SK-N-SH (cell line): Measurements from ENCODE around the gene GPX2. TPM values are rescaled to one million over a fixed set of nuclear protein-coding genes. Genes with fewer than 3 reads are reported as not detected.

Experiments
- CTCF ChIA-PET: fragments of 300-600, 350-600 bp; formaldehyde crosslinking; extraction: SDS; loops from one replicate; lab custom pipeline; 2021; lab: Yijun Ruan, JAX
- POLR2A ChIA-PET: fragments of 350-600 bp; sonication (Branson Sonifier 250); formaldehyde crosslinking; extraction: SDS; loops from one replicate; lab custom pipeline; 2020; ENCODE audit warnings: antibody characterized with exemption, inconsistent platforms; lab: Yijun Ruan, JAX
- DNase-seq: peaks from one replicate; pipeline ENCODE4 v3.0.0; 2012
- H2AFZ ChIP-seq: fragments of 200-600 bp; sonication (generic); 2 replicates; pipeline ENCODE4 v1.8.1; 2016; ENCODE audit warnings: antibody characterized with exemption, mild to moderate bottlenecking, low read depth
- H3F3A ChIP-seq: fragments of 200-600 bp; sonication (generic); replicated peaks from 2 replicates; pipeline ENCODE3; 2016; ENCODE audit warnings: antibody characterized with exemption, mild to moderate bottlenecking; ENCODE audit not compliant: insufficient read depth
- H3K27ac ChIP-seq, 2 experiments: fragments of 200-500 bp in 1 of 2; fragments of 200-600 bp in 1 of 2; sonication (Bioruptor generic) in 1 of 2; sonication (generic), shearing (Covaris generic) in 1 of 2; 2 replicates each; pipeline versions ENCODE4 v1.5.1 to v1.6.1; 2014 to 2016; ENCODE audit warnings: low read depth in 2 of 2, inconsistent platforms in 1 of 2, low read length in 1 of 2, mild to moderate bottlenecking in 1 of 2, mixed read lengths in 1 of 2
- H3K27me3 ChIP-seq: fragments of 200-600 bp; sonication (generic), shearing (Covaris generic); 2 replicates; pipeline ENCODE4 v1.6.1; 2016; ENCODE audit warnings: mixed run types; ENCODE audit not compliant: insufficient read depth
- H3K36me3 ChIP-seq, 2 experiments: fragments of 200-500 bp in 1 of 2; fragments of 200-600 bp in 1 of 2; sonication (Bioruptor generic) in 1 of 2; sonication (generic) in 1 of 2; replicated peaks in 1 of 2; 2 replicates each; pipeline versions ENCODE3 to v1.5.1; 2014 to 2016; ENCODE audit warnings: low read length in 1 of 2, mild to moderate bottlenecking in 1 of 2; ENCODE audit not compliant: insufficient read depth in 2 of 2, control insufficient read depth in 1 of 2
- H3K4me1 ChIP-seq, 2 experiments: fragments of 200-500 bp in 1 of 2; fragments of 200-600 bp in 1 of 2; sonication (Bioruptor generic) in 1 of 2; sonication (generic), shearing (Covaris generic) in 1 of 2; 2 replicates each; pipeline versions ENCODE4 v1.5.1 to v1.6.1; 2014 to 2016; ENCODE audit warnings: low read depth in 1 of 2, low read length in 1 of 2, mixed run types in 1 of 2; ENCODE audit not compliant: insufficient read depth in 2 of 2, control insufficient read depth in 1 of 2
- H3K4me2 ChIP-seq: fragments of 200-600 bp; sonication (generic), shearing (Covaris generic); 2 replicates; pipeline ENCODE4 v1.6.1; 2017; ENCODE audit warnings: mixed run types
- H3K4me3 ChIP-seq, 2 experiments: fragments of 200-500 bp in 1 of 2; fragments of 200-600 bp in 1 of 2; sonication (Bioruptor generic) in 1 of 2; sonication (generic), shearing (Covaris generic) in 1 of 2; 2 replicates each; pipeline versions ENCODE4 v1.5.1 to v1.8.1; 2014 to 2016; ENCODE audit warnings: low read depth in 2 of 2, inconsistent platforms in 1 of 2, low read length in 1 of 2, mild to moderate bottlenecking in 1 of 2, mixed read lengths in 1 of 2, moderate library complexity in 1 of 2
- H3K79me2 ChIP-seq: fragments of 200-600 bp; sonication (generic); 2 replicates; pipeline ENCODE4 v1.8.1; 2017; ENCODE audit warnings: mild to moderate bottlenecking; ENCODE audit not compliant: insufficient read depth
- H3K9ac ChIP-seq: fragments of 200-600 bp; sonication (generic); 2 replicates; pipeline ENCODE4 v1.6.1; 2017; ENCODE audit warnings: mixed run types
- H3K9me2 ChIP-seq: fragments of 200-600 bp; sonication (generic); 2 replicates; pipeline ENCODE4 v1.6.1; 2017; ENCODE audit warnings: mixed run types
- H3K9me3 ChIP-seq: fragments of 200-600 bp; sonication (generic); 2 replicates; pipeline ENCODE4 v1.6.1; 2017; ENCODE audit warnings: mixed run types, mild to moderate bottlenecking, moderate library complexity
- H4K20me1 ChIP-seq: fragments of 200-600 bp; sonication (generic); 2 replicates; pipeline ENCODE4 v1.6.1; 2017; ENCODE audit warnings: mild to moderate bottlenecking, mixed run types; ENCODE audit not compliant: insufficient read depth
- EP300 ChIP-seq, 2 experiments: IDR thresholded peaks; 2 replicates each; pipeline versions ENCODE4 v1.4.0 to v1.6.1; 2012; ENCODE audit warnings: borderline replicate concordance in 1 of 2, low read depth in 1 of 2, low read length in 1 of 2
- FOXM1 ChIP-seq: IDR thresholded peaks from 2 replicates; pipeline ENCODE4 v1.4.0; 2012; ENCODE audit warnings: low read depth, mild to moderate bottlenecking
- GABPA ChIP-seq: IDR thresholded peaks from 2 replicates; pipeline ENCODE4 v1.4.0; 2012; ENCODE audit warnings: low read depth, mild to moderate bottlenecking
- PBX3 ChIP-seq: IDR thresholded peaks from 2 replicates; pipeline ENCODE4; 2012
- RAD21 ChIP-seq: IDR thresholded peaks from 2 replicates; pipeline ENCODE4 v1.6.1; 2012; ENCODE audit warnings: mild to moderate bottlenecking, low read length
- RCOR1 ChIP-seq: fragments of 150-350 bp; IDR thresholded peaks from 2 replicates; pipeline ENCODE4 v1.6.1; 2017; ENCODE audit warnings: antibody characterized with exemption, low read length
- REST ChIP-seq: IDR thresholded peaks from 2 replicates; pipeline ENCODE4 v1.6.1; 2012; ENCODE audit warnings: mild to moderate bottlenecking, low read depth, low read length, moderate library complexity
- RXRA ChIP-seq: IDR thresholded peaks from 2 replicates; pipeline ENCODE4 v1.4.0; 2012; ENCODE audit warnings: low read depth, mild to moderate bottlenecking, borderline replicate concordance
- TCF12 ChIP-seq: IDR thresholded peaks from 2 replicates; pipeline ENCODE4 v1.4.0; 2012
- TEAD4 ChIP-seq: IDR thresholded peaks from 2 replicates; pipeline ENCODE4 v1.4.0; 2012; ENCODE audit warnings: mild to moderate bottlenecking, borderline replicate concordance; ENCODE audit not compliant: insufficient read depth
- USF1 ChIP-seq: IDR thresholded peaks from 2 replicates; pipeline ENCODE4 v1.4.0; 2012; ENCODE audit warnings: low read depth, borderline replicate concordance
- ZBTB33 ChIP-seq: IDR thresholded peaks from 2 replicates; pipeline ENCODE4 v1.4.0; 2012; ENCODE audit warnings: low read depth, borderline replicate concordance
- WGBS: methylation state at CpG from one replicate; pipeline ENCODE4 v1.1.6; 2017; ENCODE audit warnings: low lambda C conversion rate; 5-methylcytosine and 5-hydroxymethylcytosine counted together
- polyA plus RNA-seq, 3 experiments: library from polyadenylated mRNA; depleted of rRNA; stranded (reverse); fragments of >200 nt; gene quantifications; 2 replicates each; pipeline ENCODE4 v1.2.3, GENCODE V29; 2012

GPX2 gene
- polyA plus RNA-seq, 1 of the 3 experiments (the other 2 are of a cell fraction), result not detected

GRCh38 chr14:64915797-64916196 is 26.7 kb downstream of the GPX2 start:
- POLR2A ChIA-PET, result no interaction called here
- H3K27me3 ChIP-seq, result no peaks in the 10 kb centered on the region
- peaks cover 64% of the 10 kb centered on the region for H3K79me2 ChIP-seq
- TF ChIP-seq PBX3 (no peak), GABPA (no peak), EP300 (IDR thresholded peaks at IDR 0.05; ENCODE audit: borderline replicate concordance in 1 of 2, low read depth in 1 of 2, low read length in 1 of 2) (no peak), RXRA (no peak), ZBTB33 (no peak), RCOR1 (no peak), RAD21 (no peak), REST (no peak), USF1 (no peak), TCF12 (no peak), FOXM1 (no peak), TEAD4 (no peak)
- no peaks in the 10 kb centered on the region for H3K9me2 ChIP-seq
- 91% methylated on average over 2 of the region's 2 CpGs for WGBS
- H3F3A ChIP-seq, result peaks cover 3% of the 10 kb centered on the region
- peaks cover 6% of the 10 kb centered on the region; the same call in 1 of the 2 replicates for H4K20me1 ChIP-seq
- peak overlapping the region in 1 of 2 experiments; percentile 79; a peak in 2 of 4 replicates for H3K4me3 ChIP-seq
- H3K9ac ChIP-seq, result no peak overlapping the region
- no peak for DNase-seq
- H3K4me1 ChIP-seq, result peaks cover 9 to 15% of the 10 kb centered on the region in 2 experiments; a peak in 3 of 4 replicates
- peak overlapping the region; percentile 78 for H3K4me2 ChIP-seq
- H3K36me3 ChIP-seq, result peaks cover 0 to 10% of the 10 kb centered on the region in 2 experiments
- H3K9me3 ChIP-seq, result no peaks in the 10 kb centered on the region
- CTCF ChIA-PET, result interaction anchor here (1.4 to 1.8 kb wide), 3 partner anchors 24 to 92 kb away, joined by 3 to 9 read pairs (median 6); no protein-coding TSS in a partner anchor
- H2AFZ ChIP-seq, result no peak overlapping the region
- H3K27ac ChIP-seq, result no peak overlapping the region
